ENCODE data around the gene BCOR.

DNA sequence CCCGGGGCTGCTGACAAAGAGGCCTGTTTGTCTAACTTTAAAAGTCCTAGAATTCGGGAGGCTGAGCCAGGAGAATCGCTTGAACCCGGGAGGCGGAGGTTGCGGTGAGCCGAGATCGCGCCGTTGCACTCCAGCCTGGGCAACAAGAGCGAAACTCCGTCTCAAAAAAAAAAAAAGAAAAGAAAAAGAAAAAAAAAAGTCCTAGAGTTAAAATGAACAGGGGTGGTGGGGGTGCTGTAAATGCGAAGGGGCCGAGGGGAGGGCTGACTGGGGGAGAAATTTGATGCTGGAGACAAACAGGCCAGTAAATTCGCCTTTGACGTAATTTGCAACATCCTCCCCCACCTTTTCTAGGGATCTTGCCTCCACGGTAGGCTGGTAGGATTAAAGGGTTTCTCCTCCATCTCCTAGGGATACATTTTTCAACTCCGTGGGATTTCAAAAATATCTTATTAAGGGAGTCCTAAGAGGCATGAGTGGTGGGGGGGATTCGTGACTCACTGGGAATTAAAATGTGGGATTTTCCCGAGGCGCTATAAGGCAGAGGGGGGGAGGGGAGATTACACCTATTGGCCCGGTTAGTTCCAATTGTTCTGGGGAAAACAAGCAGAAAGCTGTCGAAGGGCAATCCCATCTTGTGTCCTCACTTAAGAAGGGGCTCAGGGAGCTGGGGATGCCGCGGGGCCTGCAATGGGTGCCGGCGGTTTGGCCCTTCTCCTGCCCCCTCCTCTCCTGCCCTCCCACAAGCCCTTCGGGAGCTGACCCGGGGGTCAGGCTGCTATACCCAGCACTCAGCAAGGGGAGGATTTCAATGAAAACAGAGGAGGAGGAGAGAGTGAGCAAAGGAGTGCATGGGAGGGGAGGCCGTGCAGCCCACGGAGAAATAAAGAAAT, 3.0 kb upstream of the BCOR start:
- TF ChIP-seq, protein P1, sequence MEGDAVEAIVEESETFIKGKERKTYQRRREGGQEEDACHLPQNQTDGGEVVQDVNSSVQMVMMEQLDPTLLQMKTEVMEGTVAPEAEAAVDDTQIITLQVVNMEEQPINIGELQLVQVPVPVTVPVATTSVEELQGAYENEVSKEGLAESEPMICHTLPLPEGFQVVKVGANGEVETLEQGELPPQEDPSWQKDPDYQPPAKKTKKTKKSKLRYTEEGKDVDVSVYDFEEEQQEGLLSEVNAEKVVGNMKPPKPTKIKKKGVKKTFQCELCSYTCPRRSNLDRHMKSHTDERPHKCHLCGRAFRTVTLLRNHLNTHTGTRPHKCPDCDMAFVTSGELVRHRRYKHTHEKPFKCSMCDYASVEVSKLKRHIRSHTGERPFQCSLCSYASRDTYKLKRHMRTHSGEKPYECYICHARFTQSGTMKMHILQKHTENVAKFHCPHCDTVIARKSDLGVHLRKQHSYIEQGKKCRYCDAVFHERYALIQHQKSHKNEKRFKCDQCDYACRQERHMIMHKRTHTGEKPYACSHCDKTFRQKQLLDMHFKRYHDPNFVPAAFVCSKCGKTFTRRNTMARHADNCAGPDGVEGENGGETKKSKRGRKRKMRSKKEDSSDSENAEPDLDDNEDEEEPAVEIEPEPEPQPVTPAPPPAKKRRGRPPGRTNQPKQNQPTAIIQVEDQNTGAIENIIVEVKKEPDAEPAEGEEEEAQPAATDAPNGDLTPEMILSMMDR (IDR thresholded peaks at IDR 0.05; ENCODE audit: insufficient read depth, low read length), result no peak
- no peak for TF ChIP-seq POLR2AphosphoS5 (IDR thresholded peaks at IDR 0.05; ENCODE audit: low read depth)
- TF ChIP-seq, protein P2, sequence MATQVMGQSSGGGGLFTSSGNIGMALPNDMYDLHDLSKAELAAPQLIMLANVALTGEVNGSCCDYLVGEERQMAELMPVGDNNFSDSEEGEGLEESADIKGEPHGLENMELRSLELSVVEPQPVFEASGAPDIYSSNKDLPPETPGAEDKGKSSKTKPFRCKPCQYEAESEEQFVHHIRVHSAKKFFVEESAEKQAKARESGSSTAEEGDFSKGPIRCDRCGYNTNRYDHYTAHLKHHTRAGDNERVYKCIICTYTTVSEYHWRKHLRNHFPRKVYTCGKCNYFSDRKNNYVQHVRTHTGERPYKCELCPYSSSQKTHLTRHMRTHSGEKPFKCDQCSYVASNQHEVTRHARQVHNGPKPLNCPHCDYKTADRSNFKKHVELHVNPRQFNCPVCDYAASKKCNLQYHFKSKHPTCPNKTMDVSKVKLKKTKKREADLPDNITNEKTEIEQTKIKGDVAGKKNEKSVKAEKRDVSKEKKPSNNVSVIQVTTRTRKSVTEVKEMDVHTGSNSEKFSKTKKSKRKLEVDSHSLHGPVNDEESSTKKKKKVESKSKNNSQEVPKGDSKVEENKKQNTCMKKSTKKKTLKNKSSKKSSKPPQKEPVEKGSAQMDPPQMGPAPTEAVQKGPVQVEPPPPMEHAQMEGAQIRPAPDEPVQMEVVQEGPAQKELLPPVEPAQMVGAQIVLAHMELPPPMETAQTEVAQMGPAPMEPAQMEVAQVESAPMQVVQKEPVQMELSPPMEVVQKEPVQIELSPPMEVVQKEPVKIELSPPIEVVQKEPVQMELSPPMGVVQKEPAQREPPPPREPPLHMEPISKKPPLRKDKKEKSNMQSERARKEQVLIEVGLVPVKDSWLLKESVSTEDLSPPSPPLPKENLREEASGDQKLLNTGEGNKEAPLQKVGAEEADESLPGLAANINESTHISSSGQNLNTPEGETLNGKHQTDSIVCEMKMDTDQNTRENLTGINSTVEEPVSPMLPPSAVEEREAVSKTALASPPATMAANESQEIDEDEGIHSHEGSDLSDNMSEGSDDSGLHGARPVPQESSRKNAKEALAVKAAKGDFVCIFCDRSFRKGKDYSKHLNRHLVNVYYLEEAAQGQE (IDR thresholded peaks at IDR 0.05; ENCODE audit: insufficient replicate concordance, low read depth), result no peak
- TF ChIP-seq GABPA (IDR thresholded peaks at IDR 0.05; ENCODE audit: low read depth), result no peak
- no peak for TF ChIP-seq SPI1 (IDR thresholded peaks at IDR 0.05; ENCODE audit: borderline replicate concordance, low read depth)
